HG02943 (cell line): ENCODE data around the gene WDFY3.

Experiments
- ATAC-seq: cut with Tn5 transposase; IDR thresholded peaks from one replicate; pipeline ENCODE4 v1.9.1; 2021; ENCODE audit warnings: mild to moderate bottlenecking, low read depth, moderate library complexity; ENCODE audit not compliant: unreplicated experiment

The WDFY3 gene, protein sequence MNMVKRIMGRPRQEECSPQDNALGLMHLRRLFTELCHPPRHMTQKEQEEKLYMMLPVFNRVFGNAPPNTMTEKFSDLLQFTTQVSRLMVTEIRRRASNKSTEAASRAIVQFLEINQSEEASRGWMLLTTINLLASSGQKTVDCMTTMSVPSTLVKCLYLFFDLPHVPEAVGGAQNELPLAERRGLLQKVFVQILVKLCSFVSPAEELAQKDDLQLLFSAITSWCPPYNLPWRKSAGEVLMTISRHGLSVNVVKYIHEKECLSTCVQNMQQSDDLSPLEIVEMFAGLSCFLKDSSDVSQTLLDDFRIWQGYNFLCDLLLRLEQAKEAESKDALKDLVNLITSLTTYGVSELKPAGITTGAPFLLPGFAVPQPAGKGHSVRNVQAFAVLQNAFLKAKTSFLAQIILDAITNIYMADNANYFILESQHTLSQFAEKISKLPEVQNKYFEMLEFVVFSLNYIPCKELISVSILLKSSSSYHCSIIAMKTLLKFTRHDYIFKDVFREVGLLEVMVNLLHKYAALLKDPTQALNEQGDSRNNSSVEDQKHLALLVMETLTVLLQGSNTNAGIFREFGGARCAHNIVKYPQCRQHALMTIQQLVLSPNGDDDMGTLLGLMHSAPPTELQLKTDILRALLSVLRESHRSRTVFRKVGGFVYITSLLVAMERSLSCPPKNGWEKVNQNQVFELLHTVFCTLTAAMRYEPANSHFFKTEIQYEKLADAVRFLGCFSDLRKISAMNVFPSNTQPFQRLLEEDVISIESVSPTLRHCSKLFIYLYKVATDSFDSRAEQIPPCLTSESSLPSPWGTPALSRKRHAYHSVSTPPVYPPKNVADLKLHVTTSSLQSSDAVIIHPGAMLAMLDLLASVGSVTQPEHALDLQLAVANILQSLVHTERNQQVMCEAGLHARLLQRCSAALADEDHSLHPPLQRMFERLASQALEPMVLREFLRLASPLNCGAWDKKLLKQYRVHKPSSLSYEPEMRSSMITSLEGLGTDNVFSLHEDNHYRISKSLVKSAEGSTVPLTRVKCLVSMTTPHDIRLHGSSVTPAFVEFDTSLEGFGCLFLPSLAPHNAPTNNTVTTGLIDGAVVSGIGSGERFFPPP (N-terminal part only)

DNA sequence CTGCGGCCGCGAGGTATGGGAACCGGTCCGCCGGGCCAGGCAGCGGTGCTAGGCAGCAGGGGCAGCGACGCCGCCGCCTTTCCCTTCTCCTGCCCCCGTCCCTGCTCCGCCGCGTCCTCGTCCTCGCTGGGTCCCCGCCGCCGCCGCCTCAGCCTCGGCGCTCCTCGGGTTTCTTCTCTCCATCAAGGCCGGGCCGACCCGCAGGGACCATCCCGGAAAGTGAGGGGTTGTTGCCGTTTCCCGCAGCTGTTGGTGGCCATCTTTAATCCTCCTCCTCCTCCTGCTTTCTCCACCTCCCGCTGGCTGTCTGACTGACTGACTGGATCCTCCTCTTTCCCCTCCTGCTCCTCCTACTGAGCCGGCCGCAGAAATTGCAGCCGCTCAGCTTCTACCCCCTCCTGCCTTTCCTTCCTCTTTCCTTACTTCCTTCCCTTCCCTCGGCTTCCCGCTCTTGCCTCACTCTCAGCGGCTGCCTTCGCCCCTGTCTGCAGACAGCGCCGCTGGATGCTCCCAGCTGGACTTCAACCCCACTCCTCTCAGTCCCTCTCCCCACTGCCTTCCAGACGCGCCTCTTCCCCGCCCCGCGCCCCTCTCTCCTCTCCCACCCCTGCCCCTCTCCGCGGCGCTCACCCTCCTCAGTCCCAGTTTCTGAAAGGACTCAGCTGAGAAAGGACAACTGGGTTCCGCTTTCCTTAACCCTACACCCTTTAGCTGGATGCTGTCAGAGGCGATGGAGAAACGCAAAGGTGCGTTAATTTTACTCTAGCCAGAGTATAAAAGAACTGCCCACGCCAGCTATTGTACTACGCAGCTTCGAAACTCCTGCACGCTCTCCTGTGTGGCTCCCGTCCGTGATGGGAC is at the start of gene WDFY3:
TSS of gene WDFY3 (minus strand) at position 309 of the 861 bp plus-strand sequence. CDS start 106,099 bp downstream, outside the sequence.
- peak; percentile 53 for ATAC-seq

DNA sequence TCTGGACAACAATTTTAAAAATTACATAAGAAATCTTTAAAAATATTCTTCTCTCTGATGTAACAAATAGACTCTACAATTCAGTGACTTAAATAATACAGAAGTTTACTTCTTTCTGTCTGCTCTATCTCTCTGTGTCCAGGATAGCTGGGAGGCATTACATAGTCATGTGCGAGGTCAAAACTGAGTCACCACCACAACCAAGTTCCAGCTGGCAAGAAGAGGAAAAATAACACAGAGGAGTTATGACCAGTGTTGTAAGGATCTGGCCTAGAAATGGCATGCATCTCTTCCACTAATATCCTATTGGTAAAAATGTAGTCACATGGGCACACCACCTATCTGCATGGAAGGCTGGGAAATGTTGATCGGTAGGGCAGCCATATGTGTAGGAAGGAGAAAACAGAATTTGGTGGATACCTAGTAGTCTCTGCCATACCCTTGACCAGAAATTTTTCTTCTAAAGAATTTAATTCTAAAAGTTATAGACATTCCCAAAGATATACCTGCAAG is 39.4 kb upstream of the WDFY3 start:
- no peak for ATAC-seq

DNA sequence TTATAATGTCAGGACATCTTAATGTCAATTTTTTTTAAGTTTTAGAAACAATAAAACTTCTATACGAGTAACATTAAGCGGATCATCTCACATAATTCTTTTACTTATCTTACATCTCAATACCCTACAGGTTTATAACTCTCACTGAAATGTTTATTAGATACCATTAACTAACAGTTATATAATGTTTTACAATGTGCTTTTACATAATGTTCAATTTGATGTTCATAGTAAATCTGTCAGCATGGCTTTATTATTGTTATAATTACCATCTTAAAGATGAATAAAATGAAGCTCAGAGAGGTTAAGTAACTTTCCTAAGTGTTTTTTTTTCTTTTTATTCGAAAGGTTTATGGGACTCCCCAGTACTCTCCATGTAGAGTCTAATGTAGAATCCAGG is 33.9 kb upstream of the WDFY3 start:
- no peak for ATAC-seq

DNA sequence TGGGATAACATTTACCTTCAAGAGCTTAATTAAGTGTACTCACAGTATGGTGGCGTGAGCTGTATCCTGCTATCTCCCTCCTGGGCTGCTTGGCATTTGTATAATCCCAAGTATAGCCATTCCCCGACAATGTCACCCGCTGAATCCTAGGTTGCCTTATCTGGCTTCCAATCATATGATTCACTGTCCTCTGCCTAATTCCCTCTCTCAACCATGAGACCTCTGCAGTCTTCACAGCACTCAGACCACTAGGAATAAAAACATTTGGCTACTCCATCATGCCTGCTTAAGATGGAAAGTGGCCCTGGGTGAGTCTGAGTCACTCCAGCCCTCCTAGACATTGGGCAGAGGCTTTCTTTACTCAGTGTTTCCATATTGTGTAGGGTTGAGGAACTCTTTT is 28.9 kb upstream of the WDFY3 start:
- ATAC-seq: no peak

DNA sequence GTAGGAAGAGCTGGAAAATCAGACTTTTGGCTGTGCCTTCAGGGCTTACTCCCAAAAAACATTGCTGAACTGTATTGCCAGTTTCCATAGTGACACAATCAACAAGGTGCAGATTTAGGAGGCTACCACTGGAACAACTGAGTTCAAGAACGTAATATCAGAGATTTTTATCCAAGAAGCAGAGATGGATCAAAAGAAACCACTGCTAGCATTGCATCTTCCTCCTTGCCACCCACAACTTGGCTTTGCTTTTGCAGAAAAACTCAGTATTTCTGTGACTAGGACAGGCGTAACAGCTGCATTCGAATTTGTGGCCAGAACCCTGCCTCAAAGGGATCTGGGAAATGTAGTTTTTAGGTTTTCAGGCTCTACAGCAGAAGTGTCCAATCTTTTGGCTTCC is 27.8 kb upstream of the WDFY3 start:
- ATAC-seq: no peak

DNA sequence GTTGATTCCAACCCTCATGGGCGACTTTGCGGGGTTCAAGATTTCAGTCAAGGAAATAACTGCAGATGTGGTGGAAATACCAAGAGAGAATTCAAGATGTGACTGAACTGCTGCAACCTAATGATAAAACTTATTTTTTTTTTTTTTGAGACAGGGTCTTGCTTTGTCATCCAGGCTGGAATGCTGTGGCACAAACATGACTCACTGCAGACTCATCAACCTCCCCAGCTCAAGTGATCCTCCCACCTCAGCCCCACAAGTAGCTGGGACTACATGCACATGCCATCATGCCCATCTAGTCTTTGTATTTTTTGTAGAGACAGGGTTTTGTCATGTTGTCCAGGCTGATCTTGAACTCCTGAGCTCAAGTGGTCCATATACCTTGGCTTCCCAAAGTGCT is 19.5 kb upstream of the WDFY3 start:
- no peak for ATAC-seq

DNA sequence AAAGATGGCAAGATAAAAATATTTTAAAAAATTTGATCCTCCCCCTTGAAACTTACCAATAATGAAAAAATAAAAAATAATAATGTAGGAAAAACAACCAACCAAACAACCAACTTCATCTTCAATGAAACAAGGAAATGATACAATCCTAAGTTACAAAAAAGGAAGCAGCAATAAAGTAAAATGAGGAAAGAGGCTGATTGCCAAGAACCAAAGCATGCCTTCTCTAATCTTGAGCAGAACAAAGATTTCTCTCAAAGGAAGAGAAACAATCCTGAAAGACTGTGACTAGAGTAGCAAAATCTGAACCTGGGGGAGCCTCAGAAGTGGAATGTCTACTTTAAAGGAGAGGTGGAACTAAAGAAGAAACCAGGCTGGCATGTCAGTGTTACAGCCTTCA is 10.9 kb upstream of the WDFY3 start:
- ATAC-seq: no peak

DNA sequence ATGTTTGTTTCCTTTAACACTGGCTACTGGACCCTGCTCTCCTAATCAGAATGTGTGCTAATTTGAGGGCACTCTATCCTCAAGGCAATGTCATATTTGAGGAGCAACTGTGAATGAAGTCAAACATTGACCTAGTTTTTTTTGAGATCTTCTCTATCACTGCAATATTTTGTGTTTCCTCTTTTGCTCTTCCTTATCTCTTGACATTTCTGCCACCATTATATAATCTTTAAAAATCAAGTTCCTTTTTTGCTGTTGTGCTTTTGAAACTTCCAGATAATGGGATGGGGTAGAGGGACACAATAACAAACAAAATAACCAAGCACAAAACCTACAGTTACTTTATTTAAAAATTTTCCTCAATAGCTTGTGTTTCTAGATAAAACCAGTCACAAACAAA is 7.4 kb upstream of the WDFY3 start:
- ATAC-seq: no peak

DNA sequence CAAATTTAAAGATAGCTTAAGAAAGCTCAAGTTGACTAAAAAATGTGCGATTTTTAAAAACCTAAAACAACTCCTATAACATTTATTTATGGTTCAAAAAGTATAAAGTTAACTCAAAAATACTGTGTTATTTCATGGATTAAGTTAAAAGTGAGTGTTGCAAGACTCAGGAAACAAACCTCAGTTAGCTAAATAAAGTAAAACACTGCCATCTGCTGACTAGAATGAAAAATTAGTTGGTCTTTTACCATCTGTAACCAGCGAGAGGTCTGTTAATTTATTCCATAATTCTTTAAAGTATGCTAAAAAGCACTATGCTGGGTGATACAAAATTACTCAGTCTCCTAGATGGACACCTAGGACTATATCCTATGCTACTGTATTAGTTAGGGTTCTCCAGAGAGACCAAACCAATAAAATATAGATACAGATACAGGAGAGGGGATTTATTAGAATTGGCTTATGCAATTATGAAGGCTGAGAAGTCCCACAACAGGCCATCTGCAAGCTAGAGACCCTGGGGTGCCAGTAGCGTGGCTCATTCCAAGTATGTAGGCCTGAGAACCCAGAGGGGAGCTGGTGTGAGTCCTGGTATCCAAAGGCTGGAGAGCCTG is 4.9 kb upstream of the WDFY3 start:
- ATAC-seq: no peak

DNA sequence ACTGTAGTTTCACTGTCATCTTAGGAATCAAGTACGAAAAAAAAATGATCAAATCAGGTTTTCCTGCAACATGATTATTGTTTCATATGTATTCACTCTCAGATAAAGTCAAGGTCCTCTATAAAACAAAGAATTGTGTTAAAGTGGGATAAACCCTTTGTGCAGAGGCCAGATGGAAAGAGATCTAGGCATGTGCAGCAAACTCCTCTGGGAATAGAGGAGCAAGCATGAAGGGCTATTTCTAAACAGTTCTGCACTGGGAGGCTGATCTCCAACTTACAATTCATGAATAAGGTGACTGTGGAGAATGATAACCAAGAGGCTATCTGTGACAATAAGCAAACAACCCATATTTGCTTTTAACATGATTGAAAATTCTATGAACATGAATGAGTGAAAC is 2.4 kb upstream of the WDFY3 start:
- ATAC-seq: no peak

DNA sequence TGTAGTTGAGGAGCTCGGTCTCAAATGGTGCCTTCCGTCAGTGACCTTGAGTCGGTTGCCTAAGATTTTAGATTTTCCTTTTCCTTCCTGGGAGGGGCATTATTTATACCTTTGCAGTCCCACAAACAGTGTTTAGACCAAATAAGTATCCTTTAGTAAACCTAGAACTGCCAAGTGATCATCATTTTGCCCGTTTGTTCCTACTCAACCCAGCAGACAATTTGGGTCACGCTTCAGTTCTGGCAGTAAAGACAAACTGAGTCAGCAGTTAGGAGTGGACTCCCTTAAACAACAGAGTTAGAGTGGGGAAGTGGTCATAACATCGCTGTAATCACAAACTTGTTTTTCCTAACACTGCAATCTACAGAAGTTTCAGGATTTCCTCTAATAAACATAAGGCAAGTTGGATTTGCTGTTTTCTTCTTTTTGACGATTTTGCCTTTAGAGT is 777 bp upstream of the WDFY3 start:
- no peak for ATAC-seq

DNA sequence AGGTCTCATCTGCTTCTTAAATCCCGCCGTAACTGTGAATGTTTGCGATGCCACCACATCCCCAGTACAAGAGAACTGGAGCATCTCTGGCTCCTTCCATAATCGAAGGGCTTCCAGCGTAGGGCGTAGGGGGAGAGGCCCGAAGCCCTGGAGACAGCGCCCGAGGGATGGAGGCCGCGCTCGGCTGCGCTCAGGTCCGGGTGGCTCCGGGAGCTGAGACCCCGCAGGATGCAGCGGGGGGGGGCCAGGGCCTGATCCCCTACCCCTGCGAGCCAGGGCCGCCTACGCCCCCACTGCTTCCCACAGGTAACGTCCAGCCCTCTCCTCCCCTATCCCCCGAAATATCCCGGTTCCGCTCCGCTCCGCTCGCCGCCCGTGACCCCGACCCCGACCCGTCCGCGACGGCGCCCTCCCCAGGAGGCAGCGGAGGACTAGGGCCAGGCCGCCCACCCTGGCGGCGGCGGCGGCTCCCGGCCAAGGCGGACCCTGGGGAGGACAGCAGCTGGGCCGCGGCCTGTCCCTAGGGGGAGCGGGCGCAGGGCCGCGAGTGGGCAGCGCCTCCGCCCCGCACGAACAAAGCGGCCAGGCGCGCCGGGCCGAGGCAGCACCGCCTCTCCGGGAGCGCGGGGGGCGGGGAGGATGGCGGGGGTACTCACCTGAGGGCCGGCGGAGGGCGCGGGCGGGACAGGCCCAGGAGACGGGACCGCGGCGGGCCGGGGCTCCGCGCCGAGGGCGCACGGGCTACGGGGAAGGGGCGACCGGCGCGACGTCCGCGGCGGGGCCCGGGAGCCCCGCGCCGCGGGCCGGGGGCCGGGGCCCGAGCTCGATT is 723 bp downstream of the WDFY3 start:
- no peak for ATAC-seq

DNA sequence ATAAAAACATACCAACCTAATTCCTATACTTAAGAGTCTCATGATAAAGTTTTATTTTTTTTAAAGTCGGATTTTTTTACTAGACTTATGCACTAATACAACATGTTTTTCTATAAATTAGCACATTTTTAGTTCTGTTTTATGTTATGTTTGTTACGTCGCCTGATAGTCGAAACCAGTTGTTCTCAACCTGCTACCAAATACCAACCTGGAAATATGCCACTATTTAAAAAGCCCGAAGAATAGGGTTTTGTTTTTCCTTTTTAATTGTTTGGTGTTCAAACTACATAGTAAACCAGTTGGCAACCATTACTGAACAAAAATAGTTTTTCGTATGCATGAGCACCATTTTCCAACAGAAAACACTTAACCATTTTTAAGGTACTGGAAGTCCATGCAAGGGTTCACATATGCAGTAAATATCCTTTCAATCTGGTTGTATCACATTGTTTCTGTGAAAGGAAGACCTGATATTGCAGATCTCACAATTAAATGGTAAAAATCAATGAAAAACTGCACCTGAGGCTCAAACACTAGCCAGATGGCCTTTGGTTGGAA is 1.4 kb downstream of the WDFY3 start:
- ATAC-seq: no peak

DNA sequence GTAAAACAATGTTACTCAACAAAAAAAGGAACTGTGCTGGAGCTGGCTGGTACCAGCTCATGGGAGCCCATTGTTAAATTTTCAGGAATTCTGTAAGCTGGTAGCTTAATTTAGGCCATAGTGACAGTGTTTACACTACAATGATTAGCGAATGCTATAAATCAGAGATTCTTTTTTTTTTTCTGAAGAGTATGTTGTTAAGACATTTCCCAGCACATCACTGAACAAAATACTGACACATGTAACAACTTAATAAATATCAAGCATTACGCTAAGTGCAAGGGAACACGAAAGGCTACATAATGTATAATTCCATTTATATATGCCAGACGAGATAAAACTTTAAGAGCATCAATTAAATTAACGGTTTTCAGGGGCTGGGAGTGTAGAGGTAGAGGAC is 4.4 kb downstream of the WDFY3 start:
- ATAC-seq: no peak

DNA sequence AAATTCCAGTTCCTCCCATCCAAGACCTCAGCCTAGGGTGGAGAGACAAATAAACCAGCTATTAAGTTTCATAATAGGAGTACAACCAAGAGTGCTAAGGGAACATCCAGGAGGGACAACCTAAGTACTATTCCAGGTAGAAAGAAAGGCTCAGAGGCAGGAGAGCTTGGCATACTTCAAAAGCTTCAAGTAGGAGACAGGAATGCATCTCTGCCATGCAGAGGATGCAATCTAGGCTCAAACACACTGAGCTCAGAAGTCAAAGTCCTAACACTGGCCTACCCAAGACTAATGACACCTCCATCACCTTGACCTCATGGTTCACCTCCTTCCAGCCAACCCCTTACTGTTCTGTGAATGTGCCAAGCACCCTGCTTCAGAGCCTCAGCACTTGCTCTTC is 8.1 kb downstream of the WDFY3 start:
- no peak for ATAC-seq

DNA sequence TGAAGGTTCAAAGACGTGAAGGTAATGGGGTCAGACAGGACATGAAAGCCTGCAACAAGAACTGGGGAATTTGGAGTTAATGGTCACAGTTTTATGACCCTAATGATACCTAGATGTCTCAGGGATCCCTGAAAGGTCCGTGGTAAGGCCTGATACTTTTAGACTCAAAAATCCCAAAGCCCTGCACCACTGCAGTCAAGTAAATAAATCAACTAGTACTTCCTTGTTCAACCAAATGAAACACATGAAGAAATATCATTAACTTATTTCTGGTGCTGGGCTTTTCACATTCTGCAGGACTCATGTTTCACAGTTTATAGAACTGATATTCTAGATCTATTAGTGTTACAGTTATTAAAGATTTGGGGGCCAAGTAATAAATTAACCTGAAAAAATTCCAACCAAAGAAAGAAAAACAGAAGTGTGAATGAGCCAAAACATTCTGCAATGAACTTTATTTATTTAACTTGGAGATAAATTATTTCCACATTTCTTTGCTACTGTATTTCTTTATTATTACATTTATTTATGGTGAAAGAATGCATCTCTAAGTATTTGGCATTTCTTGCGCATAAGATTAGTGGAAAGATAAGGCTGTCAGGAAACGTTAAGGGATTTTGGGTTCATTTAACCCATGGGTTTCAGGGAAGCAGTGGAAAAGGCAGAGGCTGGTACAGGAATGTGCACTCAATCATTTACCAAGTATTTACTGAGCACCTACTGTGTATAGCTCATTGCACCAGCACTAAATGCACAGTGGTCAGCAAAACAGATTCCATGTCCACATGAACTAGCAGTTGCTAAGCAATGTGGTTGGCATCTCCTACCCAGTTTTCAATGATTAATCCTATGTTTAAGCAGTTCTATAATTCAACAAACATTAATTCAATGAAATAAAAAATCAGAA is 8.7 kb downstream of the WDFY3 start:
- no peak for ATAC-seq

DNA sequence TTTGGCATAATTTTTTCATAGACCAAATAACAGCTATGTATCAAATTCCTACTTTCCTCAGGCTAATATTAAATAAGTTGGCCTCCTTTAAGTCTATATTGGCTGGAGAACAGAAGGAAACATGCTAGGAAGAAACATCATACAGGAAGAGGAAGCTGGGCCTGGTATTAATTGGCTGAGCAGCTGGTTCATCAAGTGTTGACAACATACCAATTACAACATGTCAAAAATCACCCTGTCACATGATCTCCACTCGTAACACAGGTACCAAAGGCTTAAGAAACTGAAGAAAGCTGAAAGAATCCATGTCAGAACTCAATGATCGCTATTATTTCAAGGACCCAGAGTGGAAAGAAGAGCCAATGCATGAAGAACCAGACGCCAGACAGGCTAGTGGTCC is 10.5 kb downstream of the WDFY3 start:
- no peak for ATAC-seq
